ENCODE data around the gene DNAJC8.

- TF ChIP-seq, protein P1, sequence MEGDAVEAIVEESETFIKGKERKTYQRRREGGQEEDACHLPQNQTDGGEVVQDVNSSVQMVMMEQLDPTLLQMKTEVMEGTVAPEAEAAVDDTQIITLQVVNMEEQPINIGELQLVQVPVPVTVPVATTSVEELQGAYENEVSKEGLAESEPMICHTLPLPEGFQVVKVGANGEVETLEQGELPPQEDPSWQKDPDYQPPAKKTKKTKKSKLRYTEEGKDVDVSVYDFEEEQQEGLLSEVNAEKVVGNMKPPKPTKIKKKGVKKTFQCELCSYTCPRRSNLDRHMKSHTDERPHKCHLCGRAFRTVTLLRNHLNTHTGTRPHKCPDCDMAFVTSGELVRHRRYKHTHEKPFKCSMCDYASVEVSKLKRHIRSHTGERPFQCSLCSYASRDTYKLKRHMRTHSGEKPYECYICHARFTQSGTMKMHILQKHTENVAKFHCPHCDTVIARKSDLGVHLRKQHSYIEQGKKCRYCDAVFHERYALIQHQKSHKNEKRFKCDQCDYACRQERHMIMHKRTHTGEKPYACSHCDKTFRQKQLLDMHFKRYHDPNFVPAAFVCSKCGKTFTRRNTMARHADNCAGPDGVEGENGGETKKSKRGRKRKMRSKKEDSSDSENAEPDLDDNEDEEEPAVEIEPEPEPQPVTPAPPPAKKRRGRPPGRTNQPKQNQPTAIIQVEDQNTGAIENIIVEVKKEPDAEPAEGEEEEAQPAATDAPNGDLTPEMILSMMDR (IDR thresholded peaks at IDR 0.05) = no peak
- no peak for TF ChIP-seq POLR2AphosphoS5 (IDR thresholded peaks at IDR 0.05)
- TF ChIP-seq POLR2A (IDR thresholded peaks at IDR 0.05; ENCODE audit: low read depth) = no peak
- no peak for TF ChIP-seq EP300 (IDR thresholded peaks at IDR 0.05)
Measured at GRCh38 chr1:28249866-28250295, 17.1 kb upstream of the DNAJC8 start.

Measured in esophagus muscularis mucosa (tissue), 4 donors.